Measurements from ENCODE around the gene ANGPTL7. TPM values are rescaled to one million over a fixed set of nuclear protein-coding genes. Genes with fewer than 3 reads are reported as not detected.
A peak's percentile ranks its signal among the peaks of the same experiment; 100 is the strongest.

The ANGPTL7 gene
- total and polyA plus RNA-seq, 4 experiments from 2014 or later: not detected

- no peaks in the 10 kb centered on the region for H3K27me3 Mint-ChIP-seq
- H3K27me3 ChIP-seq (ENCODE audit: insufficient read depth, low read length): no peaks in the 10 kb centered on the region
- H3K4me1 ChIP-seq (ENCODE audit: insufficient read depth, low read length): no peaks in the 10 kb centered on the region
- ChIA-PET CTCF (ENCODE audit: partially characterized antibody) (no interaction called here), POLR2A (ENCODE audit: partially characterized antibody) (no interaction called here)
- H3K36me3 ChIP-seq (ENCODE audit: insufficient read depth, low read length): peaks cover 74% of the 10 kb centered on the region
- no peak for DNase-seq
- peak overlapping the region in 2 of 7 donors; percentile 4 to 69 for H3K27ac Mint-ChIP-seq
- H3K36me3 Mint-ChIP-seq: peaks cover 74 to 81% of the 10 kb centered on the region in 2 donors
- intact Hi-C loops (cut with micrococcal nuclease): no loop called here
- no peak overlapping the region for H3K27ac ChIP-seq (ENCODE audit: low read depth, low read length)
- no peaks in the 10 kb centered on the region for H3K4me1 Mint-ChIP-seq
- peaks cover 0 to 2% (median 0%) of the 10 kb centered on the region in 8 donors for H3K9me3 Mint-ChIP-seq
- no peak overlapping the region for H3K4me3 Mint-ChIP-seq
- H3K4me3 ChIP-seq (ENCODE audit: low read length in 2 of 2): no peak overlapping the region
- no peaks in the 10 kb centered on the region for H3K9me3 ChIP-seq (ENCODE audit: control insufficient read depth in 1 of 2, low read length in 2 of 2)
Measured at GRCh38 chr1:11214698-11215380, 25.7 kb downstream of the ANGPTL7 start.

- CTCF ChIA-PET (ENCODE audit: partially characterized antibody): interaction anchor here (1.3 to 2.0 kb wide), 3 partner anchors 8 to 429 kb away, joined by 3 to 7 read pairs (median 6); no protein-coding TSS in a partner anchor
Measured at GRCh38 chr1:11215381-11216005, 26.3 kb downstream of the ANGPTL7 start.

GRCh38 chr1:11216074-11216473 is 26.9 kb downstream of the ANGPTL7 start:
- no peaks in the 10 kb centered on the region for H3K27me3 ChIP-seq (ENCODE audit: insufficient read depth, low read length)
- H3K9me3 ChIP-seq (ENCODE audit: control insufficient read depth in 1 of 2, low read length in 2 of 2): no peaks in the 10 kb centered on the region
- Mint-ChIP-seq H3K9me3 (peaks cover 0 to 2% (median 0%) of the 10 kb centered on the region in 8 donors), H3K36me3 (peaks cover 71 to 77% of the 10 kb centered on the region in 2 donors), H3K4me1 (no peaks in the 10 kb centered on the region), H3K27ac (peak overlapping the region in 2 of 7 donors; percentile 13 to 57), H3K27me3 (no peaks in the 10 kb centered on the region), H3K4me3 (no peak overlapping the region)
- intact Hi-C loops (cut with micrococcal nuclease): no loop called here
- H3K36me3 ChIP-seq (ENCODE audit: insufficient read depth, low read length): peaks cover 66% of the 10 kb centered on the region
- H3K27ac ChIP-seq (ENCODE audit: low read depth, low read length): no peak overlapping the region
- ChIA-PET POLR2A (ENCODE audit: partially characterized antibody) (no interaction called here), CTCF (ENCODE audit: partially characterized antibody) (interaction anchor here (1.3 to 2.0 kb wide), 3 partner anchors 9 to 429 kb away, joined by 3 to 7 read pairs (median 6); no protein-coding TSS in a partner anchor)
- DNase-seq: no peak
- H3K4me1 ChIP-seq (ENCODE audit: insufficient read depth, low read length): no peaks in the 10 kb centered on the region
- H3K4me3 ChIP-seq (ENCODE audit: low read length in 2 of 2): no peak overlapping the region

More at GRCh38 chr1:11215381-11216005, 26.3 kb downstream of the ANGPTL7 start:
- H3K4me1 ChIP-seq (ENCODE audit: insufficient read depth, low read length): no peaks in the 10 kb centered on the region
- H3K27ac ChIP-seq (ENCODE audit: low read depth, low read length): no peak overlapping the region
- no peaks in the 10 kb centered on the region for H3K27me3 Mint-ChIP-seq
- no peak overlapping the region for H3K4me3 ChIP-seq (ENCODE audit: low read length in 2 of 2)
- no peaks in the 10 kb centered on the region for H3K27me3 ChIP-seq (ENCODE audit: insufficient read depth, low read length)
- H3K36me3 ChIP-seq (ENCODE audit: insufficient read depth, low read length): peaks cover 72% of the 10 kb centered on the region
- H3K4me3 Mint-ChIP-seq: no peak overlapping the region
- no peaks in the 10 kb centered on the region for H3K4me1 Mint-ChIP-seq
- intact Hi-C loops (cut with micrococcal nuclease): no loop called here
- no peak for DNase-seq
- H3K9me3 ChIP-seq (ENCODE audit: control insufficient read depth in 1 of 2, low read length in 2 of 2): no peaks in the 10 kb centered on the region
- peaks cover 0 to 2% (median 0%) of the 10 kb centered on the region in 8 donors for H3K9me3 Mint-ChIP-seq
- peaks cover 74 to 80% of the 10 kb centered on the region in 2 donors for H3K36me3 Mint-ChIP-seq
- peak overlapping the region in 2 of 7 donors; percentile 57 to 69 for H3K27ac Mint-ChIP-seq
- POLR2A ChIA-PET (ENCODE audit: partially characterized antibody): no interaction called here

GRCh38 chr1:11227106-11228077 is 38.2 kb downstream of the ANGPTL7 start:
- Mint-ChIP-seq H3K27me3 (no peaks in the 10 kb centered on the region), H3K27ac (peak overlapping the region in 5 of 7 donors; percentile 0 to 67 (median 65)), H3K36me3 (peaks cover 67 to 70% of the 10 kb centered on the region in 2 donors), H3K4me3 (peak overlapping the region in 1 of 8 donors; percentile 3), H3K4me1 (peaks cover 9 to 13% (median 11%) of the 10 kb centered on the region in 4 donors), H3K9me3 (no peaks in the 10 kb centered on the region)
- peaks cover 5% of the 10 kb centered on the region for H3K4me1 ChIP-seq (ENCODE audit: insufficient read depth, low read length)
- H3K27me3 ChIP-seq (ENCODE audit: insufficient read depth, low read length): no peaks in the 10 kb centered on the region
- ChIA-PET POLR2A (ENCODE audit: partially characterized antibody) (no interaction called here), CTCF (ENCODE audit: partially characterized antibody) (interaction anchor here (0.7 to 1.1 kb wide), 2 partner anchors 190 to 482 kb away, joined by 3 to 6 read pairs; no protein-coding TSS in a partner anchor)
- H3K27ac ChIP-seq (ENCODE audit: low read depth, low read length): no peak overlapping the region
- H3K36me3 ChIP-seq (ENCODE audit: insufficient read depth, low read length): peaks cover 57% of the 10 kb centered on the region
- no peaks in the 10 kb centered on the region for H3K9me3 ChIP-seq (ENCODE audit: control insufficient read depth in 1 of 2, low read length in 2 of 2)
- intact Hi-C loops (cut with micrococcal nuclease): no loop called here
- no peak overlapping the region for H3K4me3 ChIP-seq (ENCODE audit: low read length in 2 of 2)
- DNase-seq: no peak

- no peaks in the 10 kb centered on the region for H3K9me3 ChIP-seq (ENCODE audit: control insufficient read depth in 1 of 2, low read length in 2 of 2)
- intact Hi-C loops (cut with micrococcal nuclease): no loop called here
- H3K4me3 ChIP-seq (ENCODE audit: low read length in 2 of 2): no peak overlapping the region
- H3K27me3 Mint-ChIP-seq: no peaks in the 10 kb centered on the region
- DNase-seq: no peak
- no peak overlapping the region for H3K27ac ChIP-seq (ENCODE audit: low read depth, low read length)
- H3K27ac Mint-ChIP-seq: peak overlapping the region in 2 of 7 donors; percentile 13 to 67
- ChIA-PET CTCF (ENCODE audit: partially characterized antibody) (interaction anchor here (0.6 to 1.1 kb wide), 2 partner anchors 12 to 150 kb away, joined by 3 to 4 read pairs; no protein-coding TSS in a partner anchor), POLR2A (ENCODE audit: partially characterized antibody) (no interaction called here)
- peaks cover 5% of the 10 kb centered on the region for H3K4me1 ChIP-seq (ENCODE audit: insufficient read depth, low read length)
- H3K9me3 Mint-ChIP-seq: no peaks in the 10 kb centered on the region
- no peak overlapping the region for H3K4me3 Mint-ChIP-seq
- H3K27me3 ChIP-seq (ENCODE audit: insufficient read depth, low read length): no peaks in the 10 kb centered on the region
- H3K36me3 Mint-ChIP-seq: peaks cover 74 to 79% of the 10 kb centered on the region in 2 donors
- peaks cover 62% of the 10 kb centered on the region for H3K36me3 ChIP-seq (ENCODE audit: insufficient read depth, low read length)
- peaks cover 9 to 13% (median 11%) of the 10 kb centered on the region in 4 donors for H3K4me1 Mint-ChIP-seq
Measured at GRCh38 chr1:11229203-11229602, 40.0 kb downstream of the ANGPTL7 start.

GRCh38 chr1:11233208-11233607 is 44.1 kb downstream of the ANGPTL7 start:
- peaks cover 70% of the 10 kb centered on the region for H3K36me3 ChIP-seq (ENCODE audit: insufficient read depth, low read length)
- Mint-ChIP-seq H3K36me3 (peaks cover 76 to 85% of the 10 kb centered on the region in 2 donors), H3K27me3 (no peaks in the 10 kb centered on the region), H3K4me3 (no peak overlapping the region), H3K4me1 (peaks cover 0 to 6% (median 2%) of the 10 kb centered on the region in 4 donors), H3K9me3 (no peaks in the 10 kb centered on the region), H3K27ac (peak overlapping the region in 1 of 7 donors; percentile 22)
- H3K4me1 ChIP-seq (ENCODE audit: insufficient read depth, low read length): no peaks in the 10 kb centered on the region
- no peak overlapping the region for H3K4me3 ChIP-seq (ENCODE audit: low read length in 2 of 2)
- intact Hi-C loops (cut with micrococcal nuclease): no loop called here
- H3K27me3 ChIP-seq (ENCODE audit: insufficient read depth, low read length): no peaks in the 10 kb centered on the region
- no peak for DNase-seq
- no peaks in the 10 kb centered on the region for H3K9me3 ChIP-seq (ENCODE audit: control insufficient read depth in 1 of 2, low read length in 2 of 2)
- no peak overlapping the region for H3K27ac ChIP-seq (ENCODE audit: low read depth, low read length)
- POLR2A ChIA-PET (ENCODE audit: partially characterized antibody): no interaction called here
- CTCF ChIA-PET (ENCODE audit: partially characterized antibody): interaction anchor here (1.3 to 2.4 kb wide), 2 partner anchors 9 to 410 kb away, joined by 3 to 9 read pairs; no protein-coding TSS in a partner anchor
